ENCODE measurements around the gene SIK2. TPM values are rescaled to one million over a fixed set of nuclear protein-coding genes. Genes with fewer than 3 reads are reported as not detected.

SIK2 gene
- polyA plus RNA-seq, 1 donor from 2014 or later: 9.0 TPM

DNA sequence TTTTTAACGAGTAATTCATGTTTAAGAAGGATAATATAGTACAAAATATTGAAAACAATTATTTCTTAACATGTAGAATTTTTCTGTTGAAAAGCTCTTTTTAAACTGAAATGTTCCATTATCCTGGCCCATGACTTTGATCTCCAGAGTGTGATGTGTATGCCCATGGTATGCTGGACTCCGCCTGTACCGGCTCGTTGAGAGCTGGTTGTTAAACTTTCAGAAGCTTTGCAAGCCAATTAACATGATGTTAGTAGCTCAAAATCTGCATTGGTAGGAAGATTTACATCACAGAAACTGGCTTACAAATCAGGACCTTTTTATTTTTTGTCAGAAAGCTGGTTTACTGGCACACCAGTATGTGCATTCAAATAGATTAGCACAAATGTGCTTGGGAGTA is 15.0 kb downstream of the SIK2 start:
- Histone ChIP-seq H3K4me3 (ENCODE audit: low read length) (no peak overlapping the region), H3K79me2 (replicated peaks; ENCODE audit: insufficient read depth, low read length) (no peaks in the 10 kb centered on the region), H3K9ac (ENCODE audit: low read length) (no peak overlapping the region), H3K27ac (ENCODE audit: low read length) (no peak overlapping the region), H2AFZ (ENCODE audit: low read depth, low read length) (no peak overlapping the region), H3K4me2 (ENCODE audit: low read length) (no peak overlapping the region), H3K9me3 (ENCODE audit: low read length) (no peaks in the 10 kb centered on the region), H3K9me2 (ENCODE audit: insufficient read depth, low read length) (no peaks in the 10 kb centered on the region), H3K36me3 (ENCODE audit: insufficient read depth, low read length) (peaks cover 19% of the 10 kb centered on the region), H3F3A (ENCODE audit: insufficient read depth, low read length, poor library complexity, severe bottlenecking) (no peaks in the 10 kb centered on the region), H4K20me1 (ENCODE audit: insufficient read depth) (no peaks in the 10 kb centered on the region), H3K27me3 (ENCODE audit: insufficient read depth, low read depth, low read length) (no peaks in the 10 kb centered on the region)
- TF ChIP-seq, protein P1, sequence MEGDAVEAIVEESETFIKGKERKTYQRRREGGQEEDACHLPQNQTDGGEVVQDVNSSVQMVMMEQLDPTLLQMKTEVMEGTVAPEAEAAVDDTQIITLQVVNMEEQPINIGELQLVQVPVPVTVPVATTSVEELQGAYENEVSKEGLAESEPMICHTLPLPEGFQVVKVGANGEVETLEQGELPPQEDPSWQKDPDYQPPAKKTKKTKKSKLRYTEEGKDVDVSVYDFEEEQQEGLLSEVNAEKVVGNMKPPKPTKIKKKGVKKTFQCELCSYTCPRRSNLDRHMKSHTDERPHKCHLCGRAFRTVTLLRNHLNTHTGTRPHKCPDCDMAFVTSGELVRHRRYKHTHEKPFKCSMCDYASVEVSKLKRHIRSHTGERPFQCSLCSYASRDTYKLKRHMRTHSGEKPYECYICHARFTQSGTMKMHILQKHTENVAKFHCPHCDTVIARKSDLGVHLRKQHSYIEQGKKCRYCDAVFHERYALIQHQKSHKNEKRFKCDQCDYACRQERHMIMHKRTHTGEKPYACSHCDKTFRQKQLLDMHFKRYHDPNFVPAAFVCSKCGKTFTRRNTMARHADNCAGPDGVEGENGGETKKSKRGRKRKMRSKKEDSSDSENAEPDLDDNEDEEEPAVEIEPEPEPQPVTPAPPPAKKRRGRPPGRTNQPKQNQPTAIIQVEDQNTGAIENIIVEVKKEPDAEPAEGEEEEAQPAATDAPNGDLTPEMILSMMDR (IDR thresholded peaks at IDR 0.05; ENCODE audit: poor library complexity, severe bottlenecking): no peak
- no peak for TF ChIP-seq SMC3 (conservative IDR thresholded peaks at IDR 0.05; ENCODE audit: poor library complexity)
- TF ChIP-seq RAD21 (conservative IDR thresholded peaks at IDR 0.05): no peak
- TF ChIP-seq TAF1 (IDR thresholded peaks at IDR 0.05; ENCODE audit: low read depth): no peak
- TF ChIP-seq EP300 (conservative IDR thresholded peaks at IDR 0.05; ENCODE audit: poor library complexity, severe bottlenecking): no peak
- TF ChIP-seq MXI1 (conservative IDR thresholded peaks at IDR 0.05; ENCODE audit: poor library complexity, severe bottlenecking): no peak
- TF ChIP-seq POLR2AphosphoS5 (IDR thresholded peaks at IDR 0.05): no peak
- no peak for TF ChIP-seq EZH2 (IDR thresholded peaks at IDR 0.05; ENCODE audit: borderline replicate concordance, insufficient read depth, low read length, poor library complexity, severe bottlenecking)
- TF ChIP-seq, protein P2, sequence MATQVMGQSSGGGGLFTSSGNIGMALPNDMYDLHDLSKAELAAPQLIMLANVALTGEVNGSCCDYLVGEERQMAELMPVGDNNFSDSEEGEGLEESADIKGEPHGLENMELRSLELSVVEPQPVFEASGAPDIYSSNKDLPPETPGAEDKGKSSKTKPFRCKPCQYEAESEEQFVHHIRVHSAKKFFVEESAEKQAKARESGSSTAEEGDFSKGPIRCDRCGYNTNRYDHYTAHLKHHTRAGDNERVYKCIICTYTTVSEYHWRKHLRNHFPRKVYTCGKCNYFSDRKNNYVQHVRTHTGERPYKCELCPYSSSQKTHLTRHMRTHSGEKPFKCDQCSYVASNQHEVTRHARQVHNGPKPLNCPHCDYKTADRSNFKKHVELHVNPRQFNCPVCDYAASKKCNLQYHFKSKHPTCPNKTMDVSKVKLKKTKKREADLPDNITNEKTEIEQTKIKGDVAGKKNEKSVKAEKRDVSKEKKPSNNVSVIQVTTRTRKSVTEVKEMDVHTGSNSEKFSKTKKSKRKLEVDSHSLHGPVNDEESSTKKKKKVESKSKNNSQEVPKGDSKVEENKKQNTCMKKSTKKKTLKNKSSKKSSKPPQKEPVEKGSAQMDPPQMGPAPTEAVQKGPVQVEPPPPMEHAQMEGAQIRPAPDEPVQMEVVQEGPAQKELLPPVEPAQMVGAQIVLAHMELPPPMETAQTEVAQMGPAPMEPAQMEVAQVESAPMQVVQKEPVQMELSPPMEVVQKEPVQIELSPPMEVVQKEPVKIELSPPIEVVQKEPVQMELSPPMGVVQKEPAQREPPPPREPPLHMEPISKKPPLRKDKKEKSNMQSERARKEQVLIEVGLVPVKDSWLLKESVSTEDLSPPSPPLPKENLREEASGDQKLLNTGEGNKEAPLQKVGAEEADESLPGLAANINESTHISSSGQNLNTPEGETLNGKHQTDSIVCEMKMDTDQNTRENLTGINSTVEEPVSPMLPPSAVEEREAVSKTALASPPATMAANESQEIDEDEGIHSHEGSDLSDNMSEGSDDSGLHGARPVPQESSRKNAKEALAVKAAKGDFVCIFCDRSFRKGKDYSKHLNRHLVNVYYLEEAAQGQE (IDR thresholded peaks at IDR 0.05; ENCODE audit: borderline replicate concordance): no peak

DNA sequence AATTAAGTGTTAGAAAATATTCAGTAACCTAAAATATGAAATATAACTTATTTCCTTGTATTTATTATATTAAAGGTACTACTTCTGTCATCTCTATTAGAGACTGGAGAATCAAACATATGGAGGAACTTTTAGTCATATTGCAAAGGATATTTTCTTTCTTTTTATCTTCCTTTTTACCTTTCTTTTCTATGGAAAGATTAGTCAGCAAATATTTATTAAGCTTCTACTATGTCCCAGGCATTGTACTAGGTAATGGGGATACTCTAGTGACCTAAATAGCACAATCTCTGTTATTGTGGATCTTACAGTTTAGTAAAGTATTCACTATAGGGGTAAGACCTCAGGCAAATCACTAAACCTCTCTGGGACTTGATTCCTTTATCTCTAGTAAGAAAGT is 18.3 kb downstream of the SIK2 start:
- H3F3A ChIP-seq (ENCODE audit: insufficient read depth, low read length, poor library complexity, severe bottlenecking): no peaks in the 10 kb centered on the region
- H3K4me3 ChIP-seq (ENCODE audit: low read length): no peak overlapping the region
- no peaks in the 10 kb centered on the region for H3K79me2 ChIP-seq (replicated peaks; ENCODE audit: insufficient read depth, low read length)
- peaks cover 25% of the 10 kb centered on the region for H3K36me3 ChIP-seq (ENCODE audit: insufficient read depth, low read length)
- no peaks in the 10 kb centered on the region for H3K9me3 ChIP-seq (ENCODE audit: low read length)
- H4K20me1 ChIP-seq (ENCODE audit: insufficient read depth): no peaks in the 10 kb centered on the region
- no peak overlapping the region for H3K4me2 ChIP-seq (ENCODE audit: low read length)
- H2AFZ ChIP-seq (ENCODE audit: low read depth, low read length): no peak overlapping the region
- H3K9me2 ChIP-seq (ENCODE audit: insufficient read depth, low read length): no peaks in the 10 kb centered on the region
- TF ChIP-seq SMC3 (conservative IDR thresholded peaks at IDR 0.05; ENCODE audit: poor library complexity): no peak
- no peak for TF ChIP-seq EP300 (conservative IDR thresholded peaks at IDR 0.05; ENCODE audit: poor library complexity, severe bottlenecking)
- no peak for TF ChIP-seq MXI1 (conservative IDR thresholded peaks at IDR 0.05; ENCODE audit: poor library complexity, severe bottlenecking)
- no peak for TF ChIP-seq RAD21 (conservative IDR thresholded peaks at IDR 0.05)
- TF ChIP-seq EZH2 (IDR thresholded peaks at IDR 0.05; ENCODE audit: borderline replicate concordance, insufficient read depth, low read length, poor library complexity, severe bottlenecking): no peak
- no peak for TF ChIP-seq POLR2AphosphoS5 (IDR thresholded peaks at IDR 0.05)
- TF ChIP-seq TAF1 (IDR thresholded peaks at IDR 0.05; ENCODE audit: low read depth): no peak
- TF ChIP-seq, protein P1 (IDR thresholded peaks at IDR 0.05; ENCODE audit: poor library complexity, severe bottlenecking): no peak
- TF ChIP-seq, protein P2 (IDR thresholded peaks at IDR 0.05; ENCODE audit: borderline replicate concordance): no peak
- H3K27me3 ChIP-seq (ENCODE audit: insufficient read depth, low read depth, low read length): no peaks in the 10 kb centered on the region
- no peak overlapping the region for H3K27ac ChIP-seq (ENCODE audit: low read length)
- no peak overlapping the region for H3K9ac ChIP-seq (ENCODE audit: low read length)

Data from neural cell (in vitro differentiated cells).